NT2/D1 (cell line): Measurements from ENCODE around the gene DUSP7.

Experiments
- DNase-seq: peaks from one replicate; pipeline ENCODE4 v3.0.0-alpha.2; 2011; ENCODE audit warnings: low read depth, low spot score
- H3K27me3 ChIP-seq: 2 replicates; pipeline ENCODE4 v1.6.0; 2011; ENCODE audit warnings: mild to moderate bottlenecking; ENCODE audit not compliant: insufficient read length, insufficient read depth
- H3K36me3 ChIP-seq: 2 replicates; pipeline ENCODE4 v1.6.1; 2011; ENCODE audit warnings: mild to moderate bottlenecking, low read length, mixed read lengths; ENCODE audit not compliant: insufficient read depth, insufficient read length
- H3K4me1 ChIP-seq: 2 replicates; pipeline ENCODE4 v1.5.1; 2011; ENCODE audit not compliant: insufficient read depth, insufficient read length
- H3K4me3 ChIP-seq: 2 replicates; pipeline ENCODE4 v1.5.1; 2011; ENCODE audit warnings: low read depth; ENCODE audit not compliant: insufficient read length
- H3K9ac ChIP-seq: 2 replicates; pipeline ENCODE4 v1.6.0; 2011; ENCODE audit warnings: low read depth; ENCODE audit not compliant: insufficient read length
- H3K9me3 ChIP-seq: 2 replicates; pipeline ENCODE4 v1.5.1; 2011; ENCODE audit warnings: mild to moderate bottlenecking, low read length; ENCODE audit not compliant: insufficient read depth
- SUZ12 ChIP-seq: IDR thresholded peaks from 2 replicates; pipeline ENCODE4 v1.6.1; 2011; ENCODE audit not compliant: insufficient read length, insufficient read depth; ENCODE audit errors: extremely low read depth
- YY1 ChIP-seq: IDR thresholded peaks from 2 replicates; pipeline ENCODE4 v1.6.1; 2011; ENCODE audit not compliant: insufficient read length, insufficient read depth
- ZNF274 ChIP-seq: IDR thresholded peaks from 2 replicates; pipeline ENCODE4 v1.6.1; 2011; ENCODE audit warnings: mild to moderate bottlenecking, low read depth, low read length

Gene DUSP7

DNA sequence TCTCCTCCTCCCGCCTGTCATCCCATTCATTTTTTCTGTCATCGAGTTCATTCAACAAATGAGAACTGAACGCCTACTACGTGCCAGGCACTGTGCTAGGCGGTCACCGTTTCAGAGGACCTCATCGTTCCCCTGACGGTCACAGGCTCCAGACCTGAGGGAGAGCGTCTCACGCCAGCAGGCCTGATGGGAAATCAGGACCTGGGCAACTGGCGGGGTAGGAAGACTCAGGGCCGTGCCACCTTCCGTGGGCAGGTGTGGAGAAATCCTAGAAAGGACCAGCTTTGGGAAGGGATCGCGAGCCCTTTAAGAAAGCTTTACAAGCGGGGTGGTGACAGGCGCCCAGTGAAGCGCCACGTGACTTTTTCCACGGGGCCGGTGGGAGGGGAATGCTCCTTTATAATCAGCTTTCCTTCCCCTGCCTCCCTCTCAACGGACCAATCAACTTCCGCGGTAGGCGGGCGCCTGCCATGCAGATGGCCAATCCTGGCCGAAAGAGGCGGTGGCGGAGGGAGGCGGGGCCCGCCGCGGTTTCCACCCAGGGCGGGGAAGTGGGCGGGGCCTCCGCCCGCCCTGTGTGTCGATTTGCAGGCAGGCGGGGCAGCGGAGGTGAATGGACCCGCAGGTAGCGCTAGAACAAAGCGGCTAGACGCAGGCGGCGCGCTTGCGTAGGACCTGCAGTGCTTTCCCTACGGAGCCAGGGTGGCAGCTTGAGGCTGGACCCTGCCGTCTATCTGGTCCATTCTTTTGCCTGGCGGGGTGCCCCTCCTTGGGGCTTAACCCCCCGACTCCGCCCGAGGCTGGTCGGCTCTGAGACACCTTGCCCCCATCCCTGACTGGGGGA, 819 bp upstream of the DUSP7 start:
- no peak for TF ChIP-seq SUZ12
- no peak for TF ChIP-seq YY1
- no peak for TF ChIP-seq ZNF274
- Histone ChIP-seq H3K4me3 (peak overlapping the region; percentile 64), H3K9ac (peak overlapping the region; percentile 85), H3K4me1 (peaks cover 16% of the 10 kb centered on the region), H3K36me3 (peaks cover 25% of the 10 kb centered on the region), H3K9me3 (no peaks in the 10 kb centered on the region), H3K27me3 (peaks cover 27% of the 10 kb centered on the region)
- peak; percentile 94 for DNase-seq

DNA sequence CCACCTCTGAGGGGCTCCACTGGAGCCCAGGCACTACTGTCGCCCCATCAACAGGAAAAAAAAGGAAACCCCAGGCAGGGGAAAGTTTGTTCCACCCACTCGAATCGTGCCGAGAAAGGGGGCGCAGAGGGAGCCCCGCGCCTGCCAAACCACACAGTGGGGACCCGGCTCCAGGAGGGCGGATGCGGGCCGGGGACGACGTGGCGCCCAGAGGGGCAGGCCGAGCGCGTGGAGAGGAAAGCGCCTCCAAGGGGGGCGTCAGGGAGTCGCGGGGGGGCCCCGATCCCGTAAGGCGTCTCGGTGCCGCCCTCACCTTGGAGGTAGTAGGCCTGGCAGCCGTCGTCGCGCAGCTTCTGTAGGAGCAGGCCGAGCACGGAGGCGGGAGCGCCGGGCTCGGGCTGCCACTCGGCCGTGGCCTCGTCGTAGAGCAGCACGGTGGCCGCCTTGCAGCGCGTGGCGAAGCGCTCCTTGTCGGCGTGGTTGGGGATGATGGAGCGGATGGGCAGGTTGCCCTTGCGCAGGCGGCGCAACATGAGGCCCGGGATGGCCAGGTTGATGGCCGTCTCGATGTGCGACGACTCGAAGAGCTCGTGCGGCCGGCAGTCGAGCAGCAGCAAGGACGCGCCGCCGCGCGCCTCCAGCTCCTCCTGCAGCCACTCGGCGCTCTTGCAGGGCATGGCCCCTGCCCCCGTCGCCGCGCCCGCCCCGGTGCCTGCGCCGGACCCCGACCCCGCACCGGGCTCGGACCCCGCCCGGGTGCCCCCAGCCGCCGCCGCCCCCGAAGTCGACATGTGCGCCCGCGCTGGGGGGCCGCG, 627 bp downstream of the DUSP7 start:
- Histone ChIP-seq H3K4me3 (peak overlapping the region; percentile 89), H3K27me3 (peaks cover 27% of the 10 kb centered on the region), H3K9ac (peak overlapping the region; percentile 96), H3K4me1 (peaks cover 16% of the 10 kb centered on the region), H3K9me3 (no peaks in the 10 kb centered on the region), H3K36me3 (peaks cover 40% of the 10 kb centered on the region)
- no peak for TF ChIP-seq YY1
- TF ChIP-seq ZNF274, result no peak
- TF ChIP-seq SUZ12, result no peak
- peak; percentile 52 for DNase-seq

- DNase-seq, result no peak
- H3K4me3 ChIP-seq, result peak overlapping the region; percentile 89
- peaks cover 22% of the 10 kb centered on the region for H3K27me3 ChIP-seq
- TF ChIP-seq SUZ12, result no peak
- TF ChIP-seq YY1, result no peak
- TF ChIP-seq ZNF274, result no peak
- no peaks in the 10 kb centered on the region for H3K9me3 ChIP-seq
- peaks cover 16% of the 10 kb centered on the region for H3K4me1 ChIP-seq
- H3K9ac ChIP-seq, result peak overlapping the region; percentile 96
- peaks cover 48% of the 10 kb centered on the region for H3K36me3 ChIP-seq
Measured at GRCh38 chr3:52054661-52055511, 1.5 kb downstream of the DUSP7 start.

DNA sequence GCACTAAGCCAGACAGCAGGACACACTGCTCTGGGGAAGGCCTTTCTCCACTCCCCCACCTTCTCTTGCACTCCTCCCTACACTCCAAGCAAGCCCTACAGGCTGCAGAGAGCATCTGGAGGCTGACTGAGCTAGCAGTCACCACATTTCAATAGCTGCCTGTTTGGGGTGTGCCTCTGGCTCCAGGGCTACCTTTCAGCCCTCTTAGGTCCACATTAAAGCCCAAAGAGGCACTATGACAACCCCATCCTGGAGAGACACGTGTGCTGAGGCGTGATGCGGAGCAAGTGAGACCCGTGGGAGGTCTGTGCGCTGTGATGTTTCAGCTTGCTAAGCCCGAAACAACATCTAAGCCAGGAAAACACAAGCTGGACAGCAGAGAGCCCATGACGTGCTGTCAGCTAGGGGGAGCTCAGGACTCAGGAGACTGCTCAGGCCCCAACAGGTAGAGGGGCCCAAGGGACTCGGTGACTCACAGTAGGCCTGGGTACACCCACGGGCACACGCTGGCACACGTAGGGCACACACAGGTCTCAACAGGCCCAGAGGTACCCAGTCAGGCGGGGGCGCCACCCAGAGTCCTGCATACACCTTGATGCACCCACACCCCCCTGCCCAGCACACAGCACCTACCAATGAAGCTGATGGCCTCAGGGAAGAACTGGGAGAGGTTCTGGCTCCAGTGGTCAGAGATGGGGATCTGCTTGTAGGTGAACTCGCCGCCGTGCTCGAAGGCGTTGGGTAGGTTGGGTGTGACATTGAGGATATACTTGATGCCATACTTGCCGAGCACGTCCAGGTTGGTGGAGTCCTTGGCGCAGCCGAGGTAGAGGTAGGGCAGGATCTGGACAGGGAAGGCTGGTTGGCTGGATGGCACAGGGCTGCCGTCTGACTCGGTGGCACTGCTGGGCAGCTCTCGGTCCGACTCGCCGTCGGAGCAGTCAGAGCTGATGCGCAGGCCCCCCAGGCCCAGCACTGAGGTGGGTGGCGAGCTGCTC, 2.8 kb downstream of the DUSP7 start:
- H3K4me1 ChIP-seq, result peaks cover 16% of the 10 kb centered on the region
- H3K36me3 ChIP-seq, result peaks cover 61% of the 10 kb centered on the region
- no peak for DNase-seq
- H3K4me3 ChIP-seq, result peak overlapping the region; percentile 33
- H3K27me3 ChIP-seq, result peaks cover 10% of the 10 kb centered on the region
- H3K9ac ChIP-seq, result peak overlapping the region; percentile 16
- no peaks in the 10 kb centered on the region for H3K9me3 ChIP-seq
- TF ChIP-seq YY1 (no peak), SUZ12 (no peak), ZNF274 (no peak)

DNA sequence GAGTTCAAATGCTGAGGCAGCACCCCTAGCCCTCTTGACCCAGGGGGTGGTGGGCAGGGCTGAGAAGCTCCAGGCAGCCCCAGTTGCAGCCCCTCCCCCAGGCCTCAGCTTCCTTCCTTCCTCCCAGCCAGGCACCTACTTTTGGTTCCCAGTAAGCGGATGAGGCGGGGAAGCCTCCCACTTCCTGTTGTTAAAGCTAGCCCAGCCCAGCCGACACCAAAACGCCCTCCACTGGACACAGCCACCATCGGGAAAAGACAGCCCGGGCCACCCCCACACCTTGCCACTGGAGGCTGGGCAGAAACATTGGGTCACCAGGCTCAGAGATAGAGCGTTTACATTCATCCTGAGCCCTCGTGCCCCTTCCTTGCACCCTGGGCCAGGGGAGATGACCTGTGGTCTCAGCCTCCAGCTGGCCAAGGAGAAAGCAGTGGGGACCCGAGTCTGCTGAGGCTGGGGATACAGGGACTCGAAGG, 3.5 kb downstream of the DUSP7 start:
- TF ChIP-seq YY1 (no peak), SUZ12 (no peak), ZNF274 (no peak)
- peak; percentile 61 for DNase-seq
- Histone ChIP-seq H3K4me3 (no peak overlapping the region), H3K4me1 (peaks cover 14% of the 10 kb centered on the region), H3K9ac (peak overlapping the region; percentile 14), H3K36me3 (peaks cover 62% of the 10 kb centered on the region), H3K9me3 (no peaks in the 10 kb centered on the region), H3K27me3 (peaks cover 3% of the 10 kb centered on the region)

GRCh38 chr3:52051444-52051843, 4.9 kb downstream of the DUSP7 start:
- H3K36me3 ChIP-seq, result peaks cover 62% of the 10 kb centered on the region
- no peak overlapping the region for H3K4me3 ChIP-seq
- H3K4me1 ChIP-seq, result peaks cover 17% of the 10 kb centered on the region
- no peaks in the 10 kb centered on the region for H3K27me3 ChIP-seq
- H3K9me3 ChIP-seq, result no peaks in the 10 kb centered on the region
- no peak for DNase-seq
- TF ChIP-seq YY1 (no peak), SUZ12 (no peak), ZNF274 (no peak)
- no peak overlapping the region for H3K9ac ChIP-seq
